ENCODE measurements around the gene SORL1.

Gene SORL1

GRCh38 chr11:121508449-121508848, 56.3 kb downstream of the SORL1 start:
- DNase-seq, result no peak

- no peak for DNase-seq
These were observed 58.3 kb downstream of the SORL1 start for GRCh38 chr11:121510438-121510837.

GRCh38 chr11:121512468-121513465, 60.7 kb downstream of the SORL1 start:
- no peak for DNase-seq

DNA sequence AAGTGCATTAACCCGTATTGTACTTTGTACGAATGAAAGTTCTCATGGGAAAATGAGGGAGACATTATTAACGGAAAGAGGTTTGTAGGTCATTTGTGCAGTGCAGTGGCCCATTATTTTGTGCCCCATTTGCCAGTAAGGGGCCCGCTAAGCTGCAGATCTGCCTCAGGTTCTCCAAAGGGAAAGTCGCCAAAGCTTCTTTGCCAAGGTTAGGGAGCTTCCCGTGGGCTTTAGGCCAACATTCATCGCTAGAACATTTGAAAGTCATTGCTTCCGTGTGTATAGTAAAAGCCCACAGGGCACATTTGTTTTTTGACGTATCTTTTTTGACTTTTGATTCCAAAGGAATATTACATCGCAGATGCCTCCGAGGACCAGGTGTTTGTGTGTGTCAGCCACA, 61.7 kb downstream of the SORL1 start:
- no peak for DNase-seq

DNA sequence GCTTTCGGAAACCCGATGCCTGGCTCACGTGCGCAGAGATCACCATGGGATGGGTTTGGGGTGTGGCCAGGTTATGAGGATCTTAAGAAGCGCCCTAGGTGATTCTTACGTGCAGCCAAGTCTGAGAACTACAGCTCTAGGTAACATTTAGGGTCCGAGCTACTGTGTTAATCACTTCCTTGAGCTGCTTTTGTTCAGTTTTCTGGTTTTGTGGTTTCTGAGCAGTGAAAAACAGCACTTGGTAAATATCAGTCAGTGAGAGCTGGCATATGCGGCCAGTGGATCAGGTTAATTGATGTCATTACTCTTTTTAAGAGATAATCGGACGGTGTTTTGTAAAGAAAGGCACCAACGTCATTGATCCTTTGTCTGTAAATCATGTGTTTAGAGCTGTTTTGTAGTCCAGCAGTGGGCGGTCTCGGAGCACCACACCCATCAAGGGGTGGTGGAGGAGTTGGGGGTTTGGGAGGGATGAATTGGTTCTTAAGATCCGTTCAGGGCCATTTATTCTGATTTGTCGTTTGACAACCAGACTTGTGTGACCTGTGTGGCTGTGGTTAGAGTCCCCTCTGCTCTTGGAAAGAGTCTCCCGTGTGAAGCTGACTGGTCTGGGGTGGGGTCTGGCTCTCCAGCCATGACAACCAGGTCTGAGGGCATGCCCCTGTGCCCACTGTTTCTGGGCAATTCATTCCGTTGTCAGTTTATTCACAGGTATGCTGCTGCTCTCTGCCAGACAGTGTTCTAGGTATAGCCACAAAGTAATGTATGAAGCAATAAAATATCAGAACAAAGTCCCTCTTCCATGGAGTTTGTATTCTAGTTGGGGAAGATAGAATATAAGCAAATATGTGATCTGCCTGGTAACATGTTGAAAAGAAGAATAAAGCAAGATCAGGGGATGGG, 62.6 kb downstream of the SORL1 start:
- no peak for DNase-seq

DNA sequence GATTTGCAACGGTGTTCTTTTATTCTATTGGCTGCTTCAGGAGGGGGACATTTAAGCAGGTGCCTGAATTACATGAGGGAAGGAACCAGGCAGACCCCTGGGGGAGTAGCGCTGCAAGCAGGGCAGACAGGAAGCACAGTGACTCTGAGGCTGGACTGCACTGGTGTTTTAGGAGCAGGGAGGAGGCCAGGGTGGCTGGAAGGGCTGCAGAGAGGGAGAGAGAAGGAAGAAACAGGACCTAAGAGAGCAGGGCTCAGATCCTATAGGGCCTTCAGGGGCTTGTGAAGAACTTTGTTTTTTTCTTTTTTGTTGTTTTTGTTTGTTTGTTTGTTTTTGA, 63.2 kb downstream of the SORL1 start:
- no peak for DNase-seq

GRCh38 chr11:121517996-121518395, 65.9 kb downstream of the SORL1 start:
- no peak for DNase-seq

GRCh38 chr11:121520243-121521144, 68.4 kb downstream of the SORL1 start:
- no peak for DNase-seq

- DNase-seq, result no peak
These were observed 69.3 kb downstream of the SORL1 start for GRCh38 chr11:121521145-121522042.

DNA sequence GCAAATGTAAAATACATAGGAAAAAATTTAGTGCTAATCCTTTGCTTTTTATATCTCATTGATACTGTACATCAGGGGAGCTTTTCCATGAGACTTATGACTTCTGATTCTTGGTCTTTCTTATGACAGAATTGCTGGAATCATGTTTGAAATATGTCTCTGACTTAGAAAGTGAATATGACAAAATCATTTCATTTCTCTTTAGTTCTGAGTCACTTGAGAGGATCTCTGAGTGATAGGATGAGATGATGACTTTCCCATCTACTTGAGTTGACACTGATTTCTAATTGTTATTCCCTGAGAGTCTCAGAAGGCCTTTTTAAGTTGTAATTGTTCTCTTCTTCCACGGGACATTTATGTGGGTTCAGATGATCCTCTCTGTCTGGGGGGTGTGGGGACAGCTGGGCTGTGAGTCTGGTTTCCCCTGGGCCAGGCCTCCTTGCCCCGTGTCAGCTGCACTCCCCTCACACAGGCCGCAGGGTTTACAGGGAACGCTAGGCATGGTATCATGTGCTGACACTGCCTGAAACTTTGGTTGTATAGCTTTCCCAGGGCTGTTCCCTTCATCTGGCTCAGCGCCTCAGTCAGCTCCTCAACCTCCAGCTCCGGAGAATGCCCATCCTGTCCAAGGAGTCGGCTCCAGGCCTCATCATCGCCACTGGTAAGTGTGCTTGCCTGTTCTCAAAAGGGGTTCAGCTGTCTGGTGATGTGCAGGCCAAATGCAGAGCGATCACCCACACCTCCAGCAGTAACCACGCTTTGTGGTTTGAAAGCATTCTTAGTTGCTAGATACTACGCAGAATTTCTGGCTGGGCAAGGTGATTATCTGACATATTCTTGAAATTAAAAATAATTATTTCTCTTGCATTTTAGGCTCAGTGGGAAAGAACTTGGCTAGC, 70.2 kb downstream of the SORL1 start:
- no peak for DNase-seq

GRCh38 chr11:121523581-121524232, 71.6 kb downstream of the SORL1 start:
- DNase-seq, result peak; percentile 89

DNA sequence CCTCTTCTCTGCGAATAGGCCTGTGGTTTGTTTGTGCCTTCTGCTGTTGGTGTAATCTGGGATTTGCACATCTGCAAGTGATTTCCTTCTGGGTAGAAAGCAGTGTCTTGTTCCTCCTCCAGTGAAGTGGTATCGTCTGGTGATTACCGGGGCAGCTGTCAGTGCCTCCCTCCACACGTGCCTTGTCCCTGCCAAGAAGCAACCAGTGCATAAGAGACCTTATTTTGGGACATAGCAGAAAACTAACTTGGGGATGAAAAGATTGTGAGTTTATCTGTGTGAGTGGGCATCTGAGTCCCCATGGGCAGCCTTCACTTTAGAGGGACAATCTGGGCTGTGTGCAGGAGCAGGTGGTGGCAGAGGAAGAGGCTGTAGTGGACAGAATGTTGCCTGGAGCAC, 72.1 kb downstream of the SORL1 start:
- DNase-seq, result peak; percentile 89

- DNase-seq, result no peak
These were observed 73.3 kb downstream of the SORL1 start for GRCh38 chr11:121525376-121525775.

DNA sequence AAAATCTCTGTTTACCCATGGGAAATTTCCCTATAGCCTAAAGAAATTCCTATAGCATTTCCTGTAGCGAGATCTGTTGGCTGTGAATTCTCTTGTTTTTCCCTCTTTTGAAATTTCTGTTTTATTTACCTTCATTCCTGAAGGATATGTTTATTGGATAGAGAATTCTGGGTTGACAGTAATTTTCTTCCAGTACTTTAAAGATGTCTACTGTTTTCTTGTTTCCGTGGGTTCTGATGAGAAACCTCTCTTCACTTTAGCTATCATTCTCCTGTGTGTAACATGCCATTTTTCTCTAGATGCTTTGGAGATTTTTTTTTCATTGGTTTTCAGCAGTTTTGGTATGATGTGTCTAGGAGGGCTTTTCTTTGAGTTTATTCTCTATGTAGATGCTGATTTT, 78.1 kb downstream of the SORL1 start:
- no peak for DNase-seq

DNA sequence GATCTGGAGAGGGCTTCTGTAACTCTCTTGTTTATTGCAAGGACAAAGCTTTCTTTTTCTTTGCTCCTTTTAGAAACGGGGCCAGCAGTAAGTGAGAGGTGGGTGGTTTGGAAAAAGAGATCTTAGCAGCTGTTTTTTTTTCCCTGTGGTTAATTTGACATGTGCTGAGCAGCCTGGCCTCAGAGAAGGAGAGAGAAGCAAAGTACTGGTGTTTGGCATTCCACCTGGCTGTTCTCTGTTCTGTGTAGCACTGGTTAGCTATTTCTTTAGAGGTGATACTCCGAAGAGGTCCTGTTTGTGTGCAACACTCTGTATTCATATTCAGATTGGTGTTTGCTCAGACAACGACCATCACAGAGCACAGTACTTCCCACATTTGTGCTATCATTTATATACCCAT, 81.5 kb downstream of the SORL1 start:
- DNase-seq, result no peak

- DNase-seq, result peak; percentile 71
These were observed 82.3 kb downstream of the SORL1 start for GRCh38 chr11:121534131-121535093.

GRCh38 chr11:121535129-121535796, 83.1 kb downstream of the SORL1 start:
- DNase-seq, result peak; percentile 30

GRCh38 chr11:121536126-121536525, 84.0 kb downstream of the SORL1 start:
- no peak for DNase-seq

Measured in NCI-H1092 (cell line).